ENCODE measurements around the gene CDKAL1. TPM values are rescaled to one million over a fixed set of nuclear protein-coding genes. Genes with fewer than 3 reads are reported as not detected.
"Not testable (repeated sequence)": the region's sequence is repeated elsewhere in the genome, so short reads cannot be mapped to it uniquely, and the experiment has no call there.

CDKAL1 gene
- total RNA-seq (2014; rRNA removed; shearing (Covaris generic)), result 14.5 and 15.2 TPM in 2 replicates

DNA sequence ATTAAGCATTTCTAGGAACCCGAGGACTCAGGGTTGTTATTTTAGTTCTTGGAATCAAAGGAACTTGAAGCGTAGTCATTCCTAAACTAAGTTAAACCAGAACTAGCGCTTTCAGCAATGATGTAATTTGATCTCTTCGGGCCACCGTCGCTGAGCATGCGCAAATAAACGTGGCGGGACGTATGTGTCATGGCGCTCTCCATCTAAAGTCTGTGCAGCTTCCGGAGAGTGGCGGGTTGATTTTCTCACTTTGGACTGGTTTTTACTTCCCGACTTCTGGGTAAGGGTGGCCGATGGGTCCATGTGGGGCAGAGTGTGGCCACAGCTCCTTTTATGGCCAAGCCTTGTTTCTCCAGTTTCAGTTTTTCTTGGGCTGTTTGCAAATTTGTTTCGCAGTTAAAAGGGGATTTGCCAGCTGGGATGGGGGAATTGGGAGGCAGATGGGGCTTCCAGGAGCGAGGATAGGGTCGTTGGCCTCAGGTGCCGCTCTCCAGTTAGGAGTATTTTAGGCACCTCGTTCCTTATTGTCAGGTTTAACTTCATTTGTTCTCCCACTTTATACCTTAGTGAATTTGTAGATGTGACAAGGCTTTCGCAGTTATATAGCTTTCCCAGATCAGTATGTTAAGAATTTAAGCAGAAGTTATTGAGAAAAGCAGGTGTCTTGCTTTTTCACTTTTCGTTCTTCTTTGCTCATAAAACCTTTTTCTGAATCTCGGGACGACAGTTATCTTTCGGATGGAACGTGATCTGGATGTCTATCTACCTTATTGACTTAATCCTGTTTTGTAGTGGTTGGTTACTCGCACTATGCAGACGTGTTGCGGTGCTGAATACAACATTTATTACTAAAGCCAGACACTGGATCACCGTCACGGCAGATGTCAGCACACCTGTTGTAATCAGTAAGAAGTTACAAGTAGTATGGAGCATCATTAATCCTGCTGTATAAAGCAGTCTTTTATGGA lies at the start of gene CDKAL1:
Gene CDKAL1, plus strand, starts transcription at position 163 of the 968 bp plus-strand sequence. CDS start 11,894 bp downstream, outside the sequence.
- DNase-seq (ENCODE audit: low spot score), result peak; percentile 91

DNA sequence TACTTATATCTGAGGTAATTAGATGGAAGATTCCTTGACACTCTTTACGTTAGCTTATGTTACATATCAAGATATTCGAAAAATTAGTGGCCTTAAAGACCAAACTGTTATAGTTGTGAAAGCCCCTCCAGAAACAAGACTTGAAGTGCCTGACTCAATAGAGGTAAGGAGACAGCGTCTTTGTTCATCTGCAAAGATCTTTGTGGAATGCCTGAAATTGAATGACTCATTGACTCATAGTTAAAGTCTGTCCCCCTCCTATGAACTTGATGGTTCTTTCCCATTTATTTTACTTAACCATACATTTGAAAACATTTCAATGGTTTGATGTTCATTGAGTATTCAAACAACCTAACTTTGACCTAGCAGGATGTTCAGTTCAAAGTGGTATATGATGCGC lies 47.6 kb upstream of the CDKAL1 start:
- DNase-seq (ENCODE audit: low spot score), result no peak

- no peak for DNase-seq (ENCODE audit: low spot score)
Measured at GRCh38 chr6:20487669-20488375, 46.4 kb upstream of the CDKAL1 start.

DNA sequence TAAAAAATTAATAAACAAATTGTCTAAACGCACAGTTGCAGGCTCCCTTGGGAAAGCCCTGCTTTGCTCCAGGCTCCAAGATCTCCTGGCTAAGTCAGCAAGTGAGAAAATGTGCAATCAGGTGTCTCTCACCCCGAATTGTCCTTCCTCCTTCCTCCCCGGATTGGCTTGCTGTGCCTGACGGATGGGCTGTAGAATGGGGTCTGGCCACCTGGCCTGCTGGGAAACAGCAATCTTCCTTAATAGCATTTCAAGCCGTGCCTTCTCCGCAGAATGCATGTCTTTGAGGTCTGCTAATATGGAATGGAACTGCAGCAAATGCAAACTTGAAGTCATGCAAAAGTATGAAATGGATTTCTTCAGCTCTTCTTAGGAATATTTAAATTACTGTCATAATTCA lies 43.7 kb upstream of the CDKAL1 start:
- no peak for DNase-seq (ENCODE audit: low spot score)

- DNase-seq (ENCODE audit: low spot score), result no peak
Measured at GRCh38 chr6:20492099-20492498, 42.2 kb upstream of the CDKAL1 start.

DNA sequence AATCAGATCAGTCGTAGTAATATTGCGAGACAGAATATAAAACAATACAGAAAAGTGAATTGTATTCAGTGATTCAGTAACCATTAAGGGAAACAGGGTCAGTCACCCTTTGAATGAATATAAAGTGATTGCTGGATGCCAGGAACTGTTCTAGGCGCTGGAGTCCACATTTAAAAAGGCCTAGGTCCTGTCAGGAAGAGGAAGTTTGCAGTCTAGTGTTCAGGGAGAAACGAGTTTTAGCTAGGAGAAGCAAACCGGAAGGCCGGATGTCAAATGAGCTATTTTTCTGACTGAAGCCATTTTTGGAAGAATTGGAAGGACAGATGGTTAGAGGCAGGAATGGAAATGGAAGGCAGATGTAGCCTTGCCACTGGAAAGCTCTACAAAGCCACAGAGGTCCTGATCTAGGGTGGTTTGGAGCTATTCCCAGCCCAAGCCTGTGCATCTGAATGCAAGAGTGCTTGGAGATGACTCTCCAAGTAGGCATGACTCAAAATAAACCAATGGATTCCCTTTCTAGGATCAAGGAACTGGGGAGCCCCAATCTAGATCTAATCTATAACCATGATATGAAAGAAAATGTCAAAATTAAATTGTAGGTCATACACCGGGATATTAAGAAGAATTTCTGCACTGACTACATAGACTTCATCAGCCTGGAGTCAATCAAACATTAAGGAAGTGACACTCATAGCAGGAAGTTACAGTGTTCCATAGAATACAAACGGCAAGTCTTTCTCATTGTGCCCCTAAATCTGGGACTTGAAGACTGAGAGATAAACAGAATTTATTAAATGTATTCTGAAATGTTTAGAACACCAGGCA lies 36.8 kb upstream of the CDKAL1 start:
- DNase-seq (ENCODE audit: low spot score), result no peak

DNA sequence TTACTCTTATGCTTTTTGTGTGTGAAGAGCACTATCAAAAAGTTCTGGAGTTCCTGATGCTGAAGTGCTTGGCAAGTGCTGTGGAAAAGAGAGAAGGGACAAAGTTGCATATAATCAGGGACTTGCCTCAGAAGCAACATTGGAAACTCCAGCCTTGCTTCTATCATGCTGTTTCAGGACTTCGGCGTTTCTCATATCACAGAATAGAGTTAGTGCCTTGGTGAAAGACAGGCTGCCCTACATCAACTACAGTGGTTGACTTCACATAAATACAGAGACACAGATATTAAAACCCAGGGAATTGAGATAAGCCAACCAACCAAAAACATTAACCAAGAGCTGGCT lies 36.2 kb upstream of the CDKAL1 start:
- no peak for DNase-seq (ENCODE audit: low spot score)

DNA sequence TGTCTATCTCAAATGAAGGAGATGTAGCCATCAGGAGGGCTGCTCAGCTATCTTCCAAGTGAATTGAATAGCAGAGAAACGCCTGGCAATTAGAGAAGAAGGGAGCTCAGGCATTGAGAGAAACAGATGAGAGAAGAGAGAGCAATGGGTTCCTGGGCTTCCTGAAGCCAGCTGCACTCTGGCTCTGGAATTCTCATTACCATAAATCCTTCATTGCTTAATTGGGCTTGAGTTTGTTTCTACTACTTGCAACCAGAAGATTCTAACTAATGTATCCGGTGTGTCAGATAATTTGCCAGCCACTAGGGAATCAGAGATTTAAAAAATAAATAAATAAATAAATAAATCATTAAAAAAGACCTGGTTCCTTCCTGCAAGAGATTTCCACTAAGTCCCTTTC lies 25.0 kb upstream of the CDKAL1 start:
- no peak for DNase-seq (ENCODE audit: low spot score)

GRCh38 chr6:20511852-20512251 lies 22.4 kb upstream of the CDKAL1 start:
- DNase-seq (ENCODE audit: low spot score), result no peak

- not testable (repeated sequence) for DNase-seq (ENCODE audit: low spot score)
Measured at GRCh38 chr6:20525208-20525607, 9.0 kb upstream of the CDKAL1 start.

DNA sequence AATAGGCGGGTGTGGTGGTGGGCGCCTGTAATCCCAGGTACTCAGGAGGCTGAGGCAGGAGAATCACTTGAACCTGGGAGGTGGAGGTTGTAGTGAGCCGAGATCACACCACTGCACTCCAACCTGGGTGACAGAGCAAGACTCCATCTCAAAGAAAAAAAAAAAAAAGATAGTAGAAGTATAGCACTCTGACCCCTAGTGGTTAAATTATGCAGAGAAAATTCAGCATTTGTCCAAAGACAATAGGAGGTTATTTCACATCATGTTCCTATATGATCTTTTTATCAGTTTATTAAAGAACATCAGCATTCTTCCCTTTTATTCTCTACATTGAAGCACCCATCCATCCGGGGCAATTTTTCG lies 5.2 kb upstream of the CDKAL1 start:
- DNase-seq (ENCODE audit: low spot score), result peak; percentile 30

- no peak for DNase-seq (ENCODE audit: low spot score)
Measured at GRCh38 chr6:20532881-20533280, 1.4 kb upstream of the CDKAL1 start.

DNA sequence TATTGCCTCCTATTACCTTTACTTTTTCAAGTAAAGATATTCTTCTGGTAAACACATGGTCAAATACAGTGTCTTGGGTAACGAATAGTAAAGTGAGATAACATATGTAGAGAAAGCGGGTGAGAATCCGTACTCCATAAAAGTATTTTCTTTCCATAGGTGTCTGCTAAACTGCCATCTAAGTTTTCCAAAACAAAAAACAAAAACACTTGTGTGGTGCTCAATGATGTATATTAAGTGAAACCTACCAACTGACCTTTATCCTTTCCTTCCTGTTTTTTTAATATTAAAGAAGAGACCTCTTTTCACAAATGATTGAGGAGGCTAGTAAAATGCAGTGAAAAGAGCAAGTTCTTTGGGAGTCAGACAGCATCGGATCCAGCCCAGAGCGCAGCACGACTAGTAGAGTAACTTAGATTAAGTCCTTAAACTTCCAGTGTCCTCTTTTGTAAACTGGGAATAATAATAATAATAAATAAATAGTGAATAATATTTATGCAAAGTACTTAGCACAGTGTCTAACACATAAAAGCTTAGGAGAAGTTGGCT lies 437 bp upstream of the CDKAL1 start:
- no peak for DNase-seq (ENCODE audit: low spot score)

- DNase-seq (ENCODE audit: low spot score), result no peak
Measured at GRCh38 chr6:20538131-20538662, 3.9 kb downstream of the CDKAL1 start.

- no peak for DNase-seq (ENCODE audit: low spot score)
Measured at GRCh38 chr6:20538907-20539306, 4.7 kb downstream of the CDKAL1 start.

DNA sequence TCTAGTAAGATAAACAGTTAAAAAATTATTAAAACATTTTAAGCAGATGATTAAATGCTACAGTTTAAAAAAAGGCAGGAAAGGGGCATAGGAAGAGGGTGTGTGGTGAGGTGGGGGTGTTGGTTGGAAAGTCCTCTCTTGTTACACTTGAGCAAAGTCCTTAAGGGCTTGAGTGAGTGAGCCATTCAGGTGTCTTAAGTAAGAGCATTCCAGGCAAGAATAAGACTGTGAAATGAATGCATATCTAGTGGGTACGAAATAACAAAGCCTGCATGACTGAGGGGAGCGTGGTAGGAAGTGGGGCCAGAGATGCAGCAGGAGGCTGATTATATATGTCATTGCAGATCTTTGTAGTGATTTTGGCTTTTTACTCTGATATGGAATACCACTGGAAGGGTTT lies 5.1 kb downstream of the CDKAL1 start:
- DNase-seq (ENCODE audit: low spot score), result no peak

GRCh38 chr6:20540683-20541082 lies 6.4 kb downstream of the CDKAL1 start:
- peak; percentile 11 for DNase-seq (ENCODE audit: low spot score)

DNA sequence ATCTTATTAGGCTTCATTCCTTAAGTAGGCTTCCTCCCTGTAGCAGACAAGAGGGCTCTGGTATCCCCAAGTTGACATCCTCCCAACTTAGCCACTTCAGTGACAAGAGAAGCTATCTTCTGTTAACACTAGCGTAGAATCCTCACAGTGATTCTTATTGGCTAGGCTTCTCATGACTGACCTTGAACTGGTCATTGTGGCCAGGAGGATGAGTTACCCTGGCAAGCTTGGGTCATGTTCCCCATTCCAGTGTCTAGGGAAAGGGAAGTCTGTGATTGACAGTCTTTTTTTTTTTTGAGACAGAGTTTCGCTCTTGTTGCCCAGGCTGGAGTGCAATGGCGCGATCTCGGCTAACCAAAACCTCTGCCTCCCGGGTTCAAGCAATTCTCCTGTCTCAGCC lies 7.1 kb downstream of the CDKAL1 start:
- DNase-seq (ENCODE audit: low spot score), result no peak

DNA sequence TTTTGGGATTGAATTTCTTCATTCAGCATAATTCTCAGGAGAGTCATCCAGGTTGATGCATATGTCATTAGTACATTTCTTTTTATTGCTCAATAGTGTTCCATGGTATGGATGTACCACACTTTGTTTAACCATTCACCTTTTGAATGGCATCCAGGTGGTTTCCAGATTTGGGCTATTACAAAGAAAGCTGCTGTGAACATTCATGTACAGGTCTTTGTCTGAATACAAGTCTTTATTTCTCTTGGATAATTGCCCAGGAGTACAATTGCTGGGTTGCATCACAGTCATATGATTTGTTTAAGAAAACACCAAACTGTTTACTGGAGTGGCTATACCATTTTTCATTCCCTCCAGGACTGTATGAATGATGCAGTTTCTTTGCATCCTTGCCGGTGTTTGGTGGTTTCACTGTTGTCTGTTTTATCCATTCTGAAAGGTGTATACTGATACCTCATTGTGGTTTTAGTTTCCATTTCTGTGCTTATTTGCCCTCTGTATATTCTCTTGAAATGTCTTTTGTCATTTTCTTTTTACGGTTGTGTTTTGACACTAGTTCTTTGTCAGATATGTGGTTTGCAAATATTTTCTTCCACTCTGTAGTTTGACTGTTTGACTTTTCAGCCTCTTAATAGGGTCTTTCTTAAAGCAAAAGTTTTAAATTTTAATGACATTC lies 8.8 kb downstream of the CDKAL1 start:
- peak; percentile 75 for DNase-seq (ENCODE audit: low spot score)

DNA sequence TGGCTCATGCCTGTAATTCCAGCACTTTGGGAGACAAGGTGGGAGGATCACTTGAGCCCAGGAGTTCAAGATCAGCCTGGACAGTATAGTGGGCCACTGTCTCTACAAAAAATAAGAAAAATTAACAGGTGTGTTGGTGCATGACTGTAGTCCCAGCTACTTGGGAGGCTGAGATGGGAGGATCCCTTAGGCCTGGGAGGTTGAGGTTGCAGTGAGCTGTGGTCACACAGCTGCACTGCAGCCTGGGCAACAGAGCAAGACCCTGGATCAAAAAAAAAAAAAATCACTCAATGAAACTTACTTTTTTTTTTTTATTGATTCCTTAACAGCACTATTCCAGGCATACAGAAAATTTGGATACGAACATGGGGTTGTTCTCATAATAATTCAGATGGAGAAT lies 14.0 kb downstream of the CDKAL1 start:
- no peak for DNase-seq (ENCODE audit: low spot score)

DNA sequence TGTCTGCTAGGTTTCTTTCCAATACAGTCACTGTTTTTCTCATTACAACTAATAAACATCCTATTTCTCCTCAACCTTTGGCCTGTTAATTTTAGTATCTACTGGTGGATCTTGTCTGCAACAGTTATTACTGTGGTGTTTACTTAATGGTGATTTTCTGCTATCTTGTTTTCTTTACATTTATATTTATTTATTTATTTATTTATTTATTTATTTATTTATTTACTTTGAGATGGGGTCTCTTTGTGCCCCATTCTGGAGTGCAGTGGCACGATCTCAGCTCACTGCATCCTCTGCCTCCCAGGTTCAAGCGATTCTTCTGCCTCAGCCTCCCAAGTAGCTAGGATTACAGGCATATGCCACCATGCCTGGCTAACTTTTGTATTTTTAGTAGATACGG lies 15.1 kb downstream of the CDKAL1 start:
- not testable (repeated sequence) for DNase-seq (ENCODE audit: low spot score)
